ENCODE measurements around the gene LRIT2.

DNA sequence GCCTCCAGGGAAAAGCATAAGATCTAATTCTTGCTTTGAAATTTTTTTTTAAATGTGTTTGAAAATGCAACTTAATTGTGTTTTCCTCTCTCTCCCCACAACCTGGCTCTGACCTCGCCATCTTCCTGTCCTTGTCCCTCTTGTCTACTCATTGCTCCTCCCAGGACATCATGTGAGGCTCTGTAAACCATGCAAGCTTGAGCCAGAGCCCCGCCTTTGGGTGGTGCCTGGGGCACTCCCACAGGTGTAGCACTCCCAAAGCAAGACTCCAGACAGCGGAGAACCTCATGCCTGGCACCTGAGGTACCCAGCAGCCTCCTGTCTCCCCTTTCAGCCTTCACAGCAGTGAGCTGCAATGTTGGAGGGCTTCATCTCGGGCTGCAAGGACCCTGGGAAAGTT is 40.8 kb downstream of the LRIT2 start:
- TF ChIP-seq CTCF (conservative IDR thresholded peaks at IDR 0.05; ENCODE audit: low read depth, low read length) (no peak), EZH2 (IDR thresholded peaks at IDR 0.05; ENCODE audit: borderline replicate concordance, low read depth, low read length, poor library complexity, severe bottlenecking) (no peak)
